GM21367 (cell line): Measurements from ENCODE around the gene RGS14.
A peak's percentile ranks its signal among the peaks of the same experiment; 100 is the strongest.
"Not testable (repeated sequence)": the region's sequence is repeated elsewhere in the genome, so short reads cannot be mapped to it uniquely, and the experiment has no call there.

Source experiments
- ATAC-seq: cut with Tn5 transposase; IDR thresholded peaks from one replicate; pipeline ENCODE4 v1.9.1; 2021; ENCODE audit not compliant: unreplicated experiment

Gene RGS14

DNA sequence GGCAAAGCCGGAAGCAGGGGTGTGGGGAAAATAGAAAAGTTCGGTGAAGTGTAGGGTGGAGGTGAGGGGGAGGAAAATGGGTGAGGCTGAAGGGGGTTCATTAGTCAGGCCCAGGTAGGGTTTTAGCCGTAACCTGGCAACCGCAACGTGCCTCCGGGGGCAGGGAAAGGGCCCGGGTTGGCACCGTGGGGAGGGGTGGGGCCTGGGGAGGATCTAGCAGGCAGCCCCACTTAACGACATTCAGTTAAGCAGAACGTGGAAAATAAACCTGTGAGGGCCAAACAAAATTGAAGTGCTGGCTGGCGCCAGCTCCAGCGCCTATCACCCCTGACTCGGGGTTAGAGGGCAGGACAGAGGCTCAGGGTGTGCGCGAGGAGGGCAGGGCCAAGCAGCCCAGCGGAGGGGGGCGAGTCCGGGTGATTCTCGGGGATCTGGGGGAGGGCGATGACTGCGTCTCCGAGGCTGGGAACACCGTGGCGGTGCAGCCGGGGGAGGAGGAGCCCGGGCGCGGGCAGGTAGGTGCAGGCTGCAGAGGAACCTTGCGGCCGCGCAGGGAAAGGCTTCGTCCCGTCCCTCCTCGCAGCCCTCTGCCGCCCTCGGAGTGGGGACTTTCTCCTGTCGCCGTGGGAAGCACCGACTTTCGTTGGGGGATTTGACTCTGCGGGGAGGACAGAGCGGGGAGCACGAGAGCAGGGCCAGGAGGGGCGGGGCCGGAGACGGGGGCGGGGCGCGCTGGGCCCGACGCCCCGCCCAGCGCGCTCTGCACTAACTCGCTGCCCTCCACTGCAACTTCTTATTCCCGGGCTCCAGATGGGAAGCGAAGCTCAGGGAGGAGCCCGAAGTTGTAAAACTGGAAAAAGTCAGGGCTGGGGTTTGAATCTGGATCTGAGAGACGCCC is 5.1 kb downstream of the RGS14 start:
- ATAC-seq, result peak; percentile 30

DNA sequence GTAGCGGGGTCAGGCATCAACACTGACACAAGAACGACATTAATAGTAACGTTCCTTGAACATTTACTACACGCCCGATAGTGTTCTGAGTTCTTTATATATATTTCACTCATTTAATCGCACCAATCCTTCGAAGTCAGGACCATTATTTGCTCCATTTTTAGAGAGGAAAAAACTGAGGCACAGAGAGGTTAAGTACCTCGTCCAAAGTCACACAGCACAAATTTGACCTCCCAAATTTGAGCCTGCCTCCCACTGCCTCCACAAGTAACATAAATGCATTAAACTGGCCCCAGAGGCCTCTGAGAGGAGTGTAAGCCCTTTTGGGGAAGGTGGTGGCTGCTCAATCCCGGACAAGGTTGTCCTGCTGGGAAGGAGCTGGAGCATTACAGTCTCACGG is 5.8 kb downstream of the RGS14 start:
- ATAC-seq, result no peak

DNA sequence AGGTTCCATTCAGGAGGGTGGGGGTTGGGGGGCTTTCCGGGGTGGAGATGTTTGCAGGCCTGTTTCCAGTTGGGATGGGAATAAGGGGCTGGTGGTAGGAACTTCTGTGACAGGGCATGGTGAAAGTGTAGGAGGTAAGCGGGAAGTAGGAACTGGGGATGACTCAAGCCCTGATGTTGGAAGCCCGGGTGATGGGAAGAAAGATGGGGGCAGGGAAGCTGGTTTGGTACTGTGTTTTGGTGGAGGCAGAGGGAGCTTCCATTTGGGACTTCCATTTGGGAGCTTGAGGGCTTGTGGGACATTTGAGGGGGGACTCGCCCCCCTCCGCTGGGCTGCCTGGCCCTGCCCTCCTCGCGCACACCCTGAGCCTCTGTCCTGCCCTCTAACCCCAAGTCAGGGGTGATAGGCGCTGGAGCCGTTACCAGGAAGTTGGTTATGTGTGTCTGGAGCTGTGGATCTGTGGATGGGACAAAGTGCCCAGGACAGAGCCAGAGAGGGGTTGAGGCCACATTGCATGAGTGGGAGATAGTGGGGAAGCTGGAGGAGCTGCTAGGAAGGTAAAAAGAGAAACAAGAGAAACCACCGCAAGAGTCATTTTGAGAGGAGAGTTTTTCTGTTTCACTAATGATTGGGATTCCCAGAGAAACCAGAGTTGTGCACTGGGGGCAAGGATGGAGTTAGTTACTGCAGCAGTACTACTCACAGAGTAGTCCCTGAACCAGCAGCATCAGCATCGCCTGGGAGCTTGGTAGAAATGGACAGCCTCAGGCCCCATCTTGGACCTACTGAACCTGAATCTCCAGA is 6.6 kb downstream of the RGS14 start:
- ATAC-seq, result no peak

DNA sequence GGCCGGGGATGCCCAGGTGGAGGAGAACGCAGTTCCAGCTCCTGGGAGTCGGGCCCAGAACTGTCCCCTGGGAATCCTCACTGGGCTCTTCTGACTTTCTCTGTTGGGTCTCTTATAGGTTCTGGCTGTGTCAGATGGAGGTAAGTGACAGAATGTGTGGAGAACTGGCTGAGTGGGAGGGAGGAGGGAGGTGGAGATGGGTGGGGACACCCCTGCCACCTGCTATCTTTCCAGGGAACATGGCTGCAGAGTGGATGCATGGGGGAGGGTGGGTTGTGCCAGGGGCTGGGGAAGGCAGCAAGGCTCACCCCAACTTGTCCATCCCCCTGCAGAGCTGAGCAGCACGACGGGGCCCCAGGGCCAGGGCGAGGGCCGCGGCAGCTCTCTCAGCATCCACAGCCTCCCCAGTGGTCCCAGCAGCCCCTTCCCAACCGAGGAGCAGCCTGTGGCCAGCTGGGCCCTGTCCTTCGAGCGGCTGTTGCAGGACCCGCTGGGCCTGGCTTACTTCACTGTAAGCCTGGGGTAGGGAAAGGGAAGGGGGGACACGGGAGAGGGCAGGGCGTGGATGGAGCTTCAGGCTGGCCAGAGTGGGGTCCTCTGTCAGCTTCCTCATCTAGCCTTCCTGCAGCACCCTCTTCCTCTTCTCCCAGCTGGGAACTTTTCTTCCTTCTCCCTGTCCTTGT is 8.3 kb downstream of the RGS14 start:
- ATAC-seq, result no peak

DNA sequence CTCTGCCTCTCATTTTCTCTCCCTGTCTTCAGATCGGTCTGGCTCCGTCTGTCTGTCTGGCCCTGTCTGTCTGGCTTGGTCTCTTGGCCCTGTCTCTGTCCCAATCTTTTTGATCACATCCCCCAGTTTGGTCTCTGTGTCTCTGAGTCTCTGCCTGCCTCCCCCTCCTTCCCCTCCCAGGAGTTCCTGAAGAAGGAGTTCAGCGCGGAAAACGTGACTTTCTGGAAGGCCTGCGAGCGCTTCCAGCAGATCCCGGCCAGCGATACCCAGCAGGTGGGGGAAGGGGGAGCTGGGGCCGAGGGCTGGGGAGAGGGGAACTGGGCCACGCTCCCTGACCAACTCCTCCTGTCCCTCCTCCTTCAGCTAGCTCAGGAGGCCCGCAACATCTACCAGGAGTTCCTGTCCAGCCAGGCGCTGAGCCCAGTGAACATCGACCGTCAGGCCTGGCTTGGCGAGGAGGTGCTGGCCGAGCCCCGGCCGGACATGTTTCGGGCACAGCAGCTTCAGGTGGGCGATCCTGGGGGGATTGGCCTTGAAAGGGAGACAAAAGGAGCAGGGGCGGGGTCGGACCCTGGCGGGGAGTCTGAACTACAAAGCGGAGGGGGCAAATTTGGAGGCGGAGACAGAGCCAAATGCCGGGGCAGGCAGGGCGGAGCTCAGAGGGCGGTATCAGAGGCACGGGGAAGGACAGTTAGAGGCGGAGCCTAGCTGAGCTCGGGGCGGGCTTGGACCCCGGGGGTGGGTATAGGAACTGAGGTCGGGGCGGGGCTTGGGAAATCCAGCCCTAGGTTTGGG is 9.0 kb downstream of the RGS14 start:
- no peak for ATAC-seq

DNA sequence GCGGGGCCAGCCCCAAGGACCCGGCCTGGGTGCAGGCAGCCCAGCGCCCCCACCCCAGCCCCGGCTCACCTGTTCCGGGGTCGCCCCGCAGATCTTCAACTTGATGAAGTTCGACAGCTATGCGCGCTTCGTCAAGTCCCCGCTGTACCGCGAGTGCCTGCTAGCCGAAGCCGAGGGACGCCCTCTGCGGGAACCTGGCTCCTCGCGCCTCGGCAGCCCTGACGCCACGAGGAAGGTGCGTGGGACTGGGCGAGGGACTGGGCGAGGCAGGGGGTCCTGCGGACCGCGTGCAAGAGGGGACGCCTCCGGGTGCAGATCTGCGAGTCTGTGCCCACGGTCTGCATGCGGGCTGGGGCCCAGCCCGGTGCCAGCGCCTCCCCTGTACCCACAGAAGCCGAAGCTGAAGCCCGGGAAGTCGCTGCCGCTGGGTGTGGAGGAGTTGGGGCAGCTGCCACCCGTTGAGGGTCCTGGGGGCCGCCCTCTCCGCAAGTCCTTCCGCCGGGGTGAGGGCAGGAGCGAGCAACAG is 9.7 kb downstream of the RGS14 start:
- no peak for ATAC-seq

DNA sequence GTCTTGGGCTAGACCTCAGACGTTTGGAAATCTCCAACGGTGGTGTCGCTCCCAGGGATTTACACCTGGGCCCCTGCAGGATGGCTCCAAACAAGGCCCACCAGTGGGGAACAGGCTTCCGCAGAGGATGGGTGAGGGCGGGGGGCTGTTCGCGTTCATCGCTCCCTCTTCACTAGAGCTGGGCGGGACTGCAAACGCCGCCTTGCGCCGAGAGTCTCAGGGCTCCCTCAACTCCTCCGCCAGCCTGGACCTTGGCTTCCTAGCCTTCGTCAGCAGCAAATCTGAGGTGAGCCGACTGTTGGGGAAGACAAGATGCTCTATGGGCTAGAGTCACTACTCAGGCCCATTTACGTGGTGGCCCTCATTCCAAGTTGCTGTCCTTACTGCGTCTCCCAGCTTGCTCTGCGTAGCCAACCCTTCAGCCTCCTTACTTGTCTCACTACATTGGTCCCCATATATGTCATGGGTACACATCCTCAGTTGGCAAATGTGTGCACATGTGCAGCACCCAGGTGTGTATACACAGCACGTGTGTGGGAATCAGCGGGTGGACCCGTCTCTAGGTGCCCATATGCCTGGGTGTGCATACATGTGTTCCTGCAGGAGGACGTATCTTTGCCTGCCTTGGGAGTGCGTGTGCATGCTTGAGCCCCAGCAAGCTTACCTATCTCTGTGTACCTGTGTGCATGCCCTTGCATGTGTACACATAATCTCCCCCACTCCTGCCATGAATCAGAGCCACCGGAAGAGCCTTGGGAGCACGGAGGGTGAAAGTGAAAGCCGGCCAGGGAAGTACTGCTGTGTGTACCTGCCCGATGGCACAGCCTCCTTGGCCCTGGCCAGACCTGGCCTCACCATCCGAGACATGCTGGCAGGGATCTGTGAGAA is 10.5 kb downstream of the RGS14 start:
- no peak for ATAC-seq

DNA sequence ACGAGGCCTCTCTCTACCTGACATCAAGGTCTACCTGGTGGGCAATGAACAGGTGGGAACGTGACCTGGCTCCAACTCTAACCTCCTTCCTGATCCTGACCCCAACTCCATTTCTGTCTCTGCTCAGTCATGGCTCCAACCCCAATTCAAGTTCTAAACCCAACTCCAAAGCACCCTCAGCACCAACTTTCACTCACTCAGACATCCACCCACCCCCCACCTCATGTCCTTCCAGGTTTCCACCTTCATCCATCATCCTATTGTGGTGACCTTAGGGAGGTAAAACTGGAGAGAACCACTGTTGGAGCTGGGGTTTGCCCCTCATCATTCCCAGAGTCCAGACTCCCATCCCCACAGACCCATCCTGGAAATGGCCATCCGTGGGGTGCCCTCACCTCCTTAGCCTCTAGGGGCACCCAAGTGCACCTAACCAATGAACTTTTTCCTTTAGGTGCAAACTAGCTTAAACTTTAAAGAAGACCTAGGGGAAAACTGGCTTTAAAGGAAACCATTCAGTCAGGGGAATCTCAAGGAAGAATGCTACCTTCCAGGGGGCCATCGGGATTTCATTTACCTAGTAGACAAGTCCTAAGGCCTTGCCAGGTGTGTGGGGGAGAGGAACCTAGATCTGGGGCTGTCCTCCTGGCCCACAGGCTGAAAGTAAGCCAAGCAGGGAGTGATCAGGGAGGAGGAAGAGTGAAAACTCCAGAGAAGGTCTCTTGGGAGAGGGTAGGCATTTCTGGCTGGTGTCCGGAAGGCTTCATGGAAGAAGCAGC is 11.3 kb downstream of the RGS14 start:
- ATAC-seq, result no peak

DNA sequence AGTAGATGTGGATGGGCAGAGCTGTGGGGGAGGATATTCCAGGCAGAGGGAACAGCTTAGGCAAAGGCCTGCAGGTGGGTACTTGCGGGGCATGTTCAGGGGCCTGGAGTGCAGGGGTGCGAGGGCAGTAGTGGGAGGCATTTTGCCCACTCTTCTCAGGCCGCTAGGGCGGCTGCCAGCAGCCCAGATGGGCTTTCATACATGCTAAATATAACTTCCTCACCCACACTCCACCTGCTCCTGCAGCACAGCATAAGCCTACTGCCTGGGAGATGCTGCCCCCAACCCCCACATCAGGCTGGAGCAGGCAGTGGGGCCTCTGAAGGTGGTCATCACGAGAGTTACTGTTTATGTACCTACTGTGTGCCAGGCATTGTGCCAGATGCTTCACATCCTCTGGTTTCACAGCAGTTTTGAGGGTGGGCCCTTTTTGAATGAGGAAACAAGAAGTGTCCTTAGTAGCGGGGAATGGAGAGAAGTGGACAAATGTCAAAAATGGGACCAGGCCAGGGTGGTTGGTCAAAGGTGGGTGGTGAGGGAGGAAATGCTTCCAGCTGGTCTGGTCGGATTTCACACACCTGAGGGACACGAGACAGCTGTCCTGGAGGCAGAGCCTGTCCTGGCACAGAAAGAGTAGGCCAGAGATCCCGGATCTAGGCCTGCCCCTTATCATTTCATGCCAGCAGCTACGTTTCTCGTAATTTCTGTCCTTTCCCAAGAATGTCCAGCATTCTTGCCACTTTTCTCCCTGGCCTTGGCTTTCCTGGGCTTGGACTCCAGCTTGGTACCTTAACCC is 12.1 kb downstream of the RGS14 start:
- ATAC-seq, result no peak

DNA sequence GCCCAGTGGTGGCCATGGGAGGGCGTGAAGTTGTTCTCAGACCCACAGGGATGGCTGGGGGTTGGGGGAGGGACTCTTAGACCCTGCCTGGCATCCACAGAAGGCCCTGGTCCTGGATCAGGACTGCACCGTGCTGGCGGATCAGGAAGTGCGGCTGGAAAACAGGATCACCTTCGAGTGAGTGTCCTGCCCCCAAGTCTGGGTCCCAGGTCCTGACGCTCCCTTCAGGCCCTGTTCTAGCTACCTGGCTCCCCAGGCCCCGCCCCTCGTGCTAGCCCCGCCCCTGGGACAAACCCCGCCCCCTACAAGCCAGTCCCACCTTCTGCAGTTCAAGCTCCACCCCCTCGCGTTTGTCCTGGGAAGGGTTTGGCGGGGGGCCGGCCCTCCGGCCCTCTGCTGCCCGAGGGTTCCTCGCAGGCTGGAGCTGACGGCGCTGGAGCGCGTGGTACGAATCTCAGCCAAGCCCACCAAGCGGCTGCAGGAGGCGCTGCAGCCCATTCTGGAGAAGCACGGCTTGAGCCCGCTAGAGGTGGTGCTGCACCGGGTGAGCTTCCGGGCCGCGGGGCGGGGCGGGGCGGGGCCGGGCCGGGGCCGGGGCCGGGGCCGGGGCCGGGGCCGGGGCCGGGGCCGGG is 12.9 kb downstream of the RGS14 start:
- ATAC-seq, result no peak

DNA sequence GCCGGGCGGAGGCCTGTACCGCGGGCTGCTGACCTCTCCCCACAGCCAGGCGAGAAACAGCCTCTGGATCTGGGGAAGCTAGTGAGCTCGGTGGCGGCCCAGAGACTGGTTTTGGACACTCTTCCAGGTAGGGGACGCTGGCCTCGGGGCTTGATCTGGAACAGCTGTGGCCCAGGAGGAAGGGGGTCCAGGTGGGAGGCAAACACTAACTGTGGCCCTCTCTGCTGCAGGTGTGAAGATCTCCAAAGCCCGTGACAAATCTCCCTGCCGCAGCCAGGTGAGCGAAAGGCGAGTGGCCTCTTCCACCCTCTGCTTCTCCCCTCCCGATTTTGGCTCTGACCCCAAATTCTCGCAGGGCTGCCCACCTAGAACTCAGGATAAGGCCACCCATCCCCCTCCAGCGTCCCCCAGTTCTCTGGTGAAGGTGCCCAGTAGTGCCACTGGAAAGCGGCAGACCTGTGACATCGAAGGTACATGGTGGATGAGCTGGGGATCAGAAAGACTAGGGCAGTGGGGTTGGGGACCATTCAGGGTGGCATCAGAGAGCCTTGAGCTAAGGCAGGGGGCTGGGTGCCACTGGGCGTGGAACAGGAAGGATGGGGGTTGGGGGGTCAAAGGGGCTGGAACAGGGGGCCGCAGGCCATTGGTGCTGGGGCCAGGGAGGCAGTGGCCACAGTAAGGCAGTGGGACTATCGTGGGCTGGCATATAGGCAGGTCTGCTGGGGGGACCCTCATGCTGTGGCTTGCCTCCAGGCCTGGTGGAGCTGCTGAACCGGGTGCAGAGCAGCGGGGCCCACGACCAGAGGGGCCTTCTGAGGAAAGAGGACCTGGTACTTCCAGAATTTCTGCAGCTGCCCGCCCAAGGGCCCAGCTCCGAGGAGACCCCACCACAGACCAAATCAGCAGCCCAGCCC is 13.7 kb downstream of the RGS14 start:
- no peak for ATAC-seq

DNA sequence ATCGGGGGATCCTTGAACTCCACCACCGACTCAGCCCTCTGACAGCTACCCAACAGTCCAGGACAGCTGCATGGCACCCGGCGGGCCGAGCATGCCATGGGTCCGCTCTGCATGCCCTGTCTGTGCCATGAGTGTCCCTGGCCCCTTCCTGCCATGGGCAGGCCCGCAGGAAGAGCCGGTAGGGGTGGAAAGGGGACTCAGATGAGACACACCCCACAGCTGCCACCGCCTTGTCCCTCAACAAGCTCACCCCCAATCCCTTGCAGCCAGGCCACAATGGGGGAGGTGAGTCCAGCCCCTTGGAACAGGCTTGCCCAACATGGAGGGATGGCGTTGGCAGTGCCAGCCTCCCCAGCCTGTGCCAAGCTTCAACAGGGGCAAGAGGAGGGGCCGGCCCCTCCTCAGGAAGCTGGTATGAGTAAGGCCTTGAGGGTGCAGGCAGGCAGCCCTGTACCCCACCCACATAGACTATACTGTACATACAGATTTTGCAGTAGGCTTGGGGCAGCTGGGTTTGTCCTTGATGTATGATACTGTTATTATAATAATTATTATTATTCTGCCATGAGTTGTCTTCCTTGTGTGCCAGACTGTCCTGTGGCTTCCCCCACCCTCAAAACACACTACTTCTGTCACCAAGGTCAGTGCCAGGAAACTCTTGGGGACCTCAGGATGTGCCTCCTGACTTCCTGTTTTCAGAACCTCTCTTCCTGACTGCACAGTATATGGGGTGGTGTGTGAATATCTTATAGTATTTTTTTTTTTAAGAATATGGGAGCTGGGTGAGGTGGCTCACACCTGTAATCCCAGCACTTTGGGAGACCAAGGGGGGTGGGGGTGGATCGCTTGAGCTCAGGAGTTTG is 14.5 kb downstream of the RGS14 start:
- ATAC-seq, result no peak

DNA sequence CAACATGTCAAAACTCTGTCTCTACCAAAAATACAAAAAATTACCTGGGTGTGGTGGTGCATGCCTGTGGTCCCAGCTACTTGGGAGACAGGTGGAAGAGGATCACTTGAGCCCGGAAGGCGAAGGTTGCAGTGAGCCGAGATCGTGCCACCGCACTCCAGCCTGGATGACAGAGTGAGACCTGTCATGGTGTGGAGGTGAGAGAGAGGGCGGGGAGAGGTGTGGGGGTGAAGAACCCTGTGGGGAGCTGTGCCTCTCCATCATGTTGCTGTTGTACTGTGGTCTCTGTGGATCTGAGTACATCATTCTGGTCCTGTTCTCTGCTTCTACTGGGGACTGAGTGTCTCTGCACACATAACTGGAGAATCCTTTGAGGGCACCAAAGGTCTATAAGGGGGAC is 15.2 kb downstream of the RGS14 start:
- ATAC-seq, result no peak

DNA sequence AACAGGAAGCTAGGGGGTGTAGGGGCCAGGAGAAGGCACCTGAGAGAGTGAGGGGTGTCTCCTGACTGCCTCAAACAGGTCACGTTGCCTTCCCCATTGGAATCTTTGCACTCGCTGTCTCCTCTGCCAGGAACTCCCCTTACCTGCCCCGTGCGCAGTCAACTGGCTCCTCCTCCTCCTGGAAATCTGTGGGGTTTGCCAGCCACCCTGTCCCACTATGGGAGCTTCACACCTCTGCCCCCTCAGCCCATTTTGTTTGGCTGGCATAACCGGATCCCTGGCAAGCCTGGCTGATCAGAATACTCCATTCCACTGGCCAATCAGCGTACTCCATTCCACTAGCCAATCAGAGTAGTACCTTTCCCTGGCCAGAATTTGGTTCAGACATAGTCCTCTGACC is 16.1 kb downstream of the RGS14 start:
- ATAC-seq, result no peak

DNA sequence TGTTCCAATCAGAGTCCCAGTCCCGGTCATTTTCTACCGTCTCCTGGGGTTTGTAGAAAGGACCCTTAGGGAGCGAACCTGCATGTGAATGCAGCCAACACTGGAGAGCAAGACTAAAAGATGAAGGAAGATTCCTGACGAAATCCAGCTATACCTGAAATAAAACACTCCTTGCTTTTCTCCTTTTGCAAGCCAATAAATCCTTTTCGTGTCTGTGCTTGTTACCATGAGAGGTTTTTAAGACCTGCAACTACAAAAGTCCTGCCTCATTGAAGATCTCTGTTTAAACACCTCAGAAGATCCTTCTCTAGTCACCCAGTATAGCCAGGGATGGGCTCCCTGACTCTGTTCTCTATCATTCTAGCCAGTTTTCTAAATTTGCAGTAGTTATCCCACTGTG is 16.5 kb downstream of the RGS14 start:
- no peak for ATAC-seq

DNA sequence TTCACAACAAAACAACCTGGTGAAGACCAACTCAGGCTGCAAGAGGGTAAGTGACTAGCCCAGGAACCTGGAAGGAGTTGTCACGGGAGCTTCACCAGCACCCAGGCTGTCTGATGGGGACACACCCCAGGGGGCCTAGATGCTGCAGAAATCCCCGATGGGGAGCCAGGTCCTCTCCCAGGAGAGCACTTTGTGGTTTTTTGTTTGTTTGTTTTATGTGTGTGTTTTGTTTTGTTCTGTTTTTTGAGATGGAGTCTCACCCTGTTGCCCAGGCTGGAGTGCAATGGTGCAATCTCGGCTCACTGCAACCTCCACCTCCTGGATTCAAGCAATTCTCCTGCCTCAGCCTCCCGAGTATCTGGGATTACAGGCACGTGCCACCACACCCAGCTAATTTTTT is 17.8 kb downstream of the RGS14 start:
- ATAC-seq, result not testable (repeated sequence)
